ENCODE results near the gene DPP6. TPM values are rescaled to one million over a fixed set of nuclear protein-coding genes. Genes with fewer than 3 reads are reported as not detected.

Gene DPP6
- polyA plus RNA-seq, 1 of the 3 experiments (the other 2 are of a cell fraction), result not detected

GRCh38 chr7:154942691-154943090, 890.5 kb downstream of the DPP6 start:
- ChIA-PET POLR2A (no interaction called here), CTCF (interaction anchor here (0.6 to 17.6 kb wide), 8 partner anchors 10 to 402 kb away, joined by 3 to 153 read pairs (median 4); no protein-coding TSS in a partner anchor)
- H3K9me2 ChIP-seq, result no peaks in the 10 kb centered on the region
- no peaks in the 10 kb centered on the region for H3K79me2 ChIP-seq (ENCODE audit: insufficient read depth)
- no peak for TF ChIP-seq RCOR1 (IDR thresholded peaks at IDR 0.05; ENCODE audit: low read length)
- TF ChIP-seq TCF12 (IDR thresholded peaks at IDR 0.05), result peak; percentile 17; the same call in 1 of the 2 replicates
- peak in 1 of 2 experiments; percentile 41; a peak in 1 of 4 replicates for TF ChIP-seq EP300 (IDR thresholded peaks at IDR 0.05; ENCODE audit: borderline replicate concordance in 1 of 2, low read depth in 1 of 2, low read length in 1 of 2)
- TF ChIP-seq SIN3A (IDR thresholded peaks at IDR 0.05; ENCODE audit: borderline replicate concordance, low read depth, low read length), result no peak
- TF ChIP-seq JUND (IDR thresholded peaks at IDR 0.05), result no peak
- no peaks in the 10 kb centered on the region for H3K27me3 ChIP-seq (ENCODE audit: insufficient read depth)
- peaks cover 56 to 66% of the 10 kb centered on the region in 2 experiments for H3K36me3 ChIP-seq (replicated peaks in 1 of 2; ENCODE audit: control insufficient read depth in 1 of 2, insufficient read depth in 2 of 2, low read length in 1 of 2)
- peaks cover 0 to 5% of the 10 kb centered on the region in 2 experiments; a peak in 2 of 4 replicates for H3K4me1 ChIP-seq (ENCODE audit: control insufficient read depth in 1 of 2, insufficient read depth in 2 of 2, low read depth in 1 of 2, low read length in 1 of 2)
- no peaks in the 10 kb centered on the region for H3K9me3 ChIP-seq
- H3K27ac ChIP-seq (ENCODE audit: low read depth in 2 of 2, low read length in 1 of 2), result no peak overlapping the region
- H4K20me1 ChIP-seq (ENCODE audit: insufficient read depth), result no peaks in the 10 kb centered on the region
- peak; percentile 56 for DNase-seq
- WGBS (ENCODE audit: low lambda C conversion rate), result 52% methylated on average over 2 of the region's 2 CpGs
- H3K4me3 ChIP-seq (ENCODE audit: low read depth in 2 of 2, low read length in 1 of 2), result no peak overlapping the region
- no peak overlapping the region for H3K4me2 ChIP-seq
- H3K9ac ChIP-seq, result no peak overlapping the region
- H2AFZ ChIP-seq (ENCODE audit: low read depth), result no peak overlapping the region
- H3F3A ChIP-seq (replicated peaks; ENCODE audit: insufficient read depth), result no peaks in the 10 kb centered on the region
